ENCODE measurements around the gene SRP9. TPM values are rescaled to one million over a fixed set of nuclear protein-coding genes. Genes with fewer than 3 reads are reported as not detected.
"Not testable (repeated sequence)": the region's sequence is repeated elsewhere in the genome, so short reads cannot be mapped to it uniquely, and the experiment has no call there.

The SRP9 gene
- total RNA-seq, 1 donor from 2014 or later: 221 TPM

- H3K4me3 Mint-ChIP-seq (ENCODE audit: unreplicated experiment): peak within 1 kb of the TSS; percentile 80
- H3K4me1 Mint-ChIP-seq (ENCODE audit: unreplicated experiment): peaks cover 34% of the 10 kb centered on the region
- no peaks in the 10 kb centered on the region for H3K27me3 Mint-ChIP-seq (ENCODE audit: unreplicated experiment)
- H3K27ac Mint-ChIP-seq (ENCODE audit: unreplicated experiment): peak within 1 kb of the TSS; percentile 81
- no peaks in the 10 kb centered on the region for H3K36me3 Mint-ChIP-seq (ENCODE audit: unreplicated experiment)
- peak; percentile 47 for TF ChIP-seq CTCF (IDR thresholded peaks at IDR 0.05)
- DNase-seq (ENCODE audit: extremely low spot score, unreplicated experiment): peak; percentile 95
- no peaks in the 10 kb centered on the region for H3K9me3 Mint-ChIP-seq (ENCODE audit: unreplicated experiment)
These were observed 32.4 kb downstream of the SRP9 start, which contains the start of gene EPHX1 for GRCh38 chr1:225809842-225810578. Gene EPHX1, plus strand, starts transcription at chr1:225810124. Its CDS starts 18,606 bp downstream, at chr1:225828730.

GRCh38 chr1:225810579-225811538, 33.2 kb downstream of the SRP9 start:
- Mint-ChIP-seq H3K4me3 (ENCODE audit: unreplicated experiment) (peak overlapping the region; percentile 80), H3K27ac (ENCODE audit: unreplicated experiment) (peak overlapping the region; percentile 81), H3K4me1 (ENCODE audit: unreplicated experiment) (peaks cover 34% of the 10 kb centered on the region)
- peak; percentile 75 for DNase-seq (ENCODE audit: extremely low spot score, unreplicated experiment)
- not testable (repeated sequence) for H3K9me3 Mint-ChIP-seq (ENCODE audit: unreplicated experiment); H3K36me3 Mint-ChIP-seq (ENCODE audit: unreplicated experiment); H3K27me3 Mint-ChIP-seq (ENCODE audit: unreplicated experiment)

- H3K4me1 Mint-ChIP-seq (ENCODE audit: unreplicated experiment): peaks cover 35% of the 10 kb centered on the region
- DNase-seq (ENCODE audit: extremely low spot score, unreplicated experiment): no peak
- no peaks in the 10 kb centered on the region for H3K27me3 Mint-ChIP-seq (ENCODE audit: unreplicated experiment)
- no peak overlapping the region for H3K4me3 Mint-ChIP-seq (ENCODE audit: unreplicated experiment)
- H3K27ac Mint-ChIP-seq (ENCODE audit: unreplicated experiment): no peak overlapping the region
- no peaks in the 10 kb centered on the region for H3K36me3 Mint-ChIP-seq (ENCODE audit: unreplicated experiment)
- peak; percentile 35 for TF ChIP-seq CTCF (IDR thresholded peaks at IDR 0.05)
- H3K9me3 Mint-ChIP-seq (ENCODE audit: unreplicated experiment): no peaks in the 10 kb centered on the region
These were observed 34.2 kb downstream of the SRP9 start for GRCh38 chr1:225811622-225812487.

- peaks cover 43% of the 10 kb centered on the region for H3K4me1 Mint-ChIP-seq (ENCODE audit: unreplicated experiment)
- no peak overlapping the region for H3K4me3 Mint-ChIP-seq (ENCODE audit: unreplicated experiment)
- H3K27me3 Mint-ChIP-seq (ENCODE audit: unreplicated experiment): no peaks in the 10 kb centered on the region
- TF ChIP-seq CTCF (IDR thresholded peaks at IDR 0.05): no peak
- no peaks in the 10 kb centered on the region for H3K9me3 Mint-ChIP-seq (ENCODE audit: unreplicated experiment)
- no peak for DNase-seq (ENCODE audit: extremely low spot score, unreplicated experiment)
- no peak overlapping the region for H3K27ac Mint-ChIP-seq (ENCODE audit: unreplicated experiment)
- H3K36me3 Mint-ChIP-seq (ENCODE audit: unreplicated experiment): no peaks in the 10 kb centered on the region
These were observed 35.0 kb downstream of the SRP9 start for GRCh38 chr1:225812488-225813213.

Data from osteocyte (in vitro differentiated cells).